ENCODE measurements around the gene MMP24OS.
A peak's percentile ranks its signal among the peaks of the same experiment; 100 is the strongest.
"Not testable (repeated sequence)": the region's sequence is repeated elsewhere in the genome, so short reads cannot be mapped to it uniquely, and the experiment has no call there.

The MMP24OS gene

GRCh38 chr20:35277531-35278395, at the start of gene MMP24OS:
MMP24OS (minus strand) TSS chr20:35278122; CDS start chr20:35277929, 193 bp downstream.
- peak; percentile 98 for FAIRE-seq
- DNase-seq (ENCODE audit: insufficient read length, low spot score): peak; percentile 92

DNA sequence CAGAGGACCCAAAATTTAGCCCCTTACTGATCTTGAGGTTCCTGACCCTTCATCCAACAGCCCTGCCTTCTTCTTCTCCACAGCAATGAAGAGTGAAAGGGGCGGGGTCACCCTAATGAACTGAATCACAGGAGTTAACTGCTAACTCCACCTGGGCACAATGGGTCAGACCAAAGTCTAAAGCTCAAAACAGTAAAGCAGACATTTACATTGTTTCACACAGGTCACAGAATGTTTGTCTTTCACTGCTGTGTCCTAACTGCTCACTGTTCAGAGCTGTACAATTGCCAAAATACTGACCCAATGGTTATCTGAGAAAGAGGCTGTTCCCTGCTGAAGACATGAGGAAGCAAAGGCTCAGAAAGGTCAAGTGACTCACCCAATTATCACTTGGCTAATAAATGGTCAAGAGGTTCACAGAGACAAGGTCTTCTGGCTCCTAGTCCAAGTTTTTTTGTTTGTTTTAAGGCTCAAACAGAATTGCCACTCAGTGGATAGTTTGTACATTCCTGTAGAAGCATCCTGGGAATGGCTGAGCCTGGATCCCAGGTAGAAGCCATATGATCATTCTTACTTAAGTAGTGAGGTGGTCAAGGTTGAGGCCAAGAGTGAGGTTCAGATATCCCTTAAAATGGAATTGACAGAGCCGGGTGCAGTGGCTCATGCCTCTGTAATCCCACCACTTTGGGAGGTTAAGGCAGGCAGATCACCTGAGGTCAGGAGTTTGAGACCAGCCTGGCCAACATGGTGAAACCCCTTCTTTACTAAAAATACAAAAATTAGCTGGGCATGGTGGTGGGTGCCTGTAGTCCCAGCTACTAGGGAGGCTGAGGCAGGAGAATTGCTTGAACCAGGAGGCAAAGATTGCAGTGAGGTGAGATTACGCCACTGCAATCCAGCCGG, 49.4 kb upstream of the MMP24OS start:
- FAIRE-seq (no peak), DNase-seq (ENCODE audit: insufficient read length, low spot score) (no peak)

DNA sequence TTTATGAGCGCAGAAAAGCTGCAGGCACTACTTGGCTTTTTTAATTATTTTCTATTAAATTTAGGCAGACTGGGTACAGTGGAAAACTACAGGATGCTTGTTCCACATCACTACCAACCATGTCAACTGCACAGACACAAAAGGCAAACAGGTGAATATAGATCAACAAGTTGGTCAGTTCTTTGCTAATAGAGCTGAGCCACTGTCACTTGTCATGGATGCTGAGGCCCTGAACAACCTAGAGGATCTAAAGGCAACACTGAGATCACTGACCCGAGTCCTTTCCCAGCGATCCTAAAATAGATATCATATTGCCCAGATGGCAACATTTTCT, 48.8 kb upstream of the MMP24OS start:
- FAIRE-seq (no peak), DNase-seq (ENCODE audit: insufficient read length, low spot score) (no peak)

DNA sequence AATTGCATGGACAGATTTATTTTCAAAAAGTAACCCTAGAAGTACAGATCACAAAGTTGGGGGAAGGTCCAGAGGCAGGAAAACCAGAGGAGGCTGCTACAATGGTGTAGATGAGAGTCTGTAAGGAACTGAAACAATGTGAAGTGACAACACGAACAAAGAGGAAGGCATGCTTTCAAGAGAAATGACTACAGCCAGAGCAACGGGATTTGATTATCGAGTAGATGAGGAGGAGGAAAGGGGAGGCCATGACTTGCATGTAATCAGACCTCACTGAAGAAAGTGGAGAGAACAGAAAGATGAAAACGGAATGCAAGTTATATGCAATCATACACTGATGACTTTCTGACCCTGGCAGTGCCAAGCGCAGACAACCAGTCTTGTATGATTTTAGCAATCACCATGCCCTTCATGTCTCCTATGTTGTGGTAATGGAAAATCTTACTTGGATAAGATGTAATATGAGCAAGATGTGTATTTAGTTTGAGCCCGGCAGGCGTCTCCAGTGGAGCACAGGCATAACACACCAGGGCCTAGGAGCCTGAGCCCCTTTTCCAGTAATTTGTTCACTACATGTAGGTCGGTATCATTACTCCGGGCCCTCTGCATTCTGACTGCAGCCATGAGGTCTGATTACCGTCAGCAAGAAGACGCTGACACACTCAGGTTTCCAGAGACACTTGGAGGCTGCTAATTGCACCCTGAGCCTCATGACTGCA, 48.3 kb upstream of the MMP24OS start:
- DNase-seq (ENCODE audit: insufficient read length, low spot score): no peak
- FAIRE-seq: no peak

GRCh38 chr20:35325401-35325800, 47.5 kb upstream of the MMP24OS start:
- DNase-seq (ENCODE audit: insufficient read length, low spot score): no peak
- no peak for FAIRE-seq

GRCh38 chr20:35320396-35321126, 42.6 kb upstream of the MMP24OS start:
- FAIRE-seq: peak; percentile 85
- DNase-seq (ENCODE audit: insufficient read length, low spot score): peak; percentile 71

DNA sequence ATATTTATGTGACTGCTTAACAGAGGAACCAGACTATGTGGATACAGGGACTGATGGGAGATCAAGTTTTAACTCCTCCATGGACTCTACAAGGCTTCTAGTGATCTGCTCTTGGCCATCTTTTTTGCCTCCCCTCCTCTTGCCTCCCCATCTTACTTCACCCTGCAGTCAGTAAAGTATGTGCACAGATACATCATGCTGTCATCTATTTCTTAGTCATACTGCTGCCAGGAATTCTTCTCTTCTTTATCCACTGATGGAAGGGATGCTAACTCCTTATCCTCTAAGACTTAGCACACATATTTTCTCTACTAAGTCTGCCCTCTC, 41.9 kb upstream of the MMP24OS start:
- FAIRE-seq (peak; percentile 74), DNase-seq (ENCODE audit: insufficient read length, low spot score) (peak; percentile 66)

- no peak for FAIRE-seq
Observed at GRCh38 chr20:35319192-35319870, 41.4 kb upstream of the MMP24OS start.

DNA sequence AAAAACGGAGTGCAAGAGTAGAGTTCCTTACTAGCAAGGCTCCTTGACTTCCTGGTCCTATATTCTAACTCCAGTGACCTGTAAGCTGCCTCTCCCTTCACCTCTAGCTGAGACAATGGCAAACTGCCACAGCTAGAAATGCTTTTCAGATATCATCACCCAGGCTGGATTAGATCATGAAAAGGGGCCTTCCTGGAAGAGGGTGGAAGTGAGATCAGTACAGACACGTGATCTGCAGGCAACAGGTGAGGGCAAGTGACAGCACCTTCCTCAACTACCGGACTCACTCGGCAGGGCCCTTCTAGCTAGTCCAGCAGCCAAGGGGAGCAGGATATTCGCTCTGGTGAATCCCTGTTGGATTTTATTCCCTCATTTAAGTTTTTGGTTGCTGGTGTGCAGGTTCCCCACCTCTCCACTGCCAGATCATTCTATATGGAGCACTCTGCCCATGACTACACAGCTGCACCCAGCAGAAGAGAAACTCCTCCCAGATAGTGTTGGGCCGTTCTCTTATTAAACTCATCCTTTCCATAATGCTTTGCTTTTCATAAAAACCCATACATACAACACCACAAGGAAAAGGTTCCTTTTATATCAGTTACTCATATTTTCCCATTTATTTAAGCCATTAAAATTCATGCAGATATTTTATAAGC, 40.7 kb upstream of the MMP24OS start:
- DNase-seq (ENCODE audit: insufficient read length, low spot score) (peak; percentile 77), FAIRE-seq (peak; percentile 91)

More at GRCh38 chr20:35319192-35319870, 41.4 kb upstream of the MMP24OS start:
- no peak for DNase-seq (ENCODE audit: insufficient read length, low spot score)

DNA sequence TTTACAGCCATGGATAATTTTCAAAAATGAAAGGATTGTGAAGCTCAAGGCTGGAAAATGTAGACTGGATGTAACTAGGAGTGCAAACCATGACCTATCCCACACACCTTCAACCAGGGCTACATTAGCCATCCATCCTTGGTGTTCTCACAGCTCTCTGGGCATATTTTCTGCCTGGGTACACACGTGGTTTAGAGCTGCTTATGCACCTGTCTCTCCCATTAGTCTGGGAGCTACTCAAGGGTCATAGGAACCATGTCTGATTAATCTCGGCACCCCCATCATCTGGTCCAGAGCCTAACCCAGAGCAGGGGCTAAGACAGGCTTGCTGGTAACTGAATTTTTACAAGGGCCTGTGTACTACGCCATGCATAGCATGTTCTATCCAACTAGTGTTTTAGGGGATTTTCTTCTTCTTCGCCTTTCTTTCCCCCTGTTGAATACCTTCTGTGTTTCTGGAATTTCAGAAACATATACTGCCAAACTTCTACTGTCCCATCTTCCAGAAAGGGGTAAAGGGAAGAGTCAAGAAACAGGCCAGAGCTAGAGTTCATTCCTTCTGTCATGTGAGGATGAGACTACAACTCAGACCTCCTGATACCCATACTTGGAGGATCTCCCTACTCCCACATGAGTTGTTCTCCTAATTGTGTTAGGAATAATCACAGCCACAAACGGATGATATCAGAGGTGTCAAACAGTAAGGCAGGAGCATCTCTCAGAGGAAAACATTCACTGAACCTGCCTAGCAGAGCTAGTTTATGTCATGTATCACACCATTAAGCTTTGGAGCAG, 39.7 kb upstream of the MMP24OS start:
- no peak for DNase-seq (ENCODE audit: insufficient read length, low spot score)
- FAIRE-seq: peak; percentile 26

DNA sequence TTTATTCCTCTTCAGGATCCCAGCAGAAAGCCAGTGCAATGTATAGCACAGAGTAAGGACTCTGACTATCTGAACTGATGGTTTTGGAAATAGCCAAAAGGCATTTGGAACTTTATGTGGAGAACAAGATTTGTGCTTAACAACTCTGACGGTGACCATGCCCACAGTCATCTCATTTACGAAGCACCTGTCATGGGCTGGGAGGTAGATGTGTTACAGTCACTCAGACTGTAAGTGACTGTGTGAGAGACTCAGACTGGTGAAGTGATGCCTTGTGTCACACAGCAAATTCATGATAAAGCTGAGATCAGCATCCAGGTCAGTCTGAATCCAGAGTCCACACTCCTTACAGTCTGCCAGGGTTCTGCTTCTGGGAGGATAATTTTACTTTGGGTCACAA, 38.2 kb upstream of the MMP24OS start:
- DNase-seq (ENCODE audit: insufficient read length, low spot score): no peak
- no peak for FAIRE-seq

GRCh38 chr20:35315632-35316020, 37.7 kb upstream of the MMP24OS start:
- not testable (repeated sequence) for DNase-seq (ENCODE audit: insufficient read length, low spot score); FAIRE-seq

DNA sequence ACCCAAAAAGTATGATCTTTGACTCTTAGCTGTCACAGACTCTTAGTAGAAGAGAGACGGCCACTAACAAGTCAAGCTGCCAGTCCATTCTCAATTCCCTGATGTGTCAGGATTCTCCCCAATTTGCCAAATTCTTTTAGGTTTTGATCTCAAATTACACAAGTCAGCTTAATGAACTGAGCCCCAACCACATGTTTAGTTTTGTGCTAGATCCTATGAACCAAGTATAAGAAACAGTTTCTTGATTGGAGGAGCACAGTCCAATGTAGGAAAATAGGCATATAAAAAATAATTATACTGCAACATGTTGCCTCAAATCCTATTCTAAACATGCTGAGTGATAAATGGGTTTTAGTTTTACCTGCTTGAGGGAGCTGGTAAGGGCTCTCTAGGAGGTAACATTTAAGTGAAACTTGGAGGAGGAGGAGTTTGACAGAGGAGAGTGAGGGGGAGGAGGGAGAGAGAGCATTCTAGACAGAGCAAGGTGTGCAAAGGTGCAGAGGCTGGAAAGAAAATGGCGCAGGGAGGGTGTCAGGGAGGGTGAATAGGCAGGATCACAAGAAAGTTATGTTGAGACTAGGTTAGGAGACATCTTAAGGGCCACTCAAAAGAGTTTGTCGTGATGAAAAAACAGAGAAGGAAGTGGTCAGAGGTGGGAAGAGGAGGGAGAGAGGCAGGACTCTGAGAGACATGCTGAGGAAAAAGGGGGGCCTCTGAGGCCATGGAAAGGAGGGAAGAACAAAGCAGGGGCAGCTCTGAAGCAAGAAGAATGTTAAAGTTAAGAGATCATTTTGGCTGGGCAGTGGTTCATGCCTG, 37.1 kb upstream of the MMP24OS start:
- no peak for DNase-seq (ENCODE audit: insufficient read length, low spot score)
- no peak for FAIRE-seq

- DNase-seq (ENCODE audit: insufficient read length, low spot score): peak; percentile 71
- peak; percentile 95 for FAIRE-seq
Observed at GRCh38 chr20:35312318-35312717, 34.4 kb upstream of the MMP24OS start.

- DNase-seq (ENCODE audit: insufficient read length, low spot score): no peak
- FAIRE-seq: no peak
Observed at GRCh38 chr20:35311822-35312221, 33.9 kb upstream of the MMP24OS start.

GRCh38 chr20:35311409-35311808, 33.5 kb upstream of the MMP24OS start:
- DNase-seq (ENCODE audit: insufficient read length, low spot score) (no peak), FAIRE-seq (no peak)
